ENCODE data around the gene ARIH2.

ARIH2 gene

GRCh38 chr3:48881006-48881405 lies 37.6 kb upstream of the ARIH2 start:
- Histone ChIP-seq H2AK5ac (ENCODE audit: low read length, severe bottlenecking) (no peak overlapping the region), H3K27me3 (ENCODE audit: control insufficient read depth in 1 of 2, insufficient read depth in 1 of 2, low read length in 2 of 2) (no peaks in the 10 kb centered on the region), H2BK120ac (ENCODE audit: low read depth, low read length) (no peak overlapping the region)

GRCh38 chr3:48881652-48882114 lies 37.0 kb upstream of the ARIH2 start:
- 94% methylated on average over 5 of the region's 5 CpGs for WGBS
- Histone ChIP-seq H2BK5ac (ENCODE audit: low read depth, low read length, poor library complexity, severe bottlenecking) (no peak overlapping the region), H2AK5ac (ENCODE audit: low read length, severe bottlenecking) (no peak overlapping the region), H4K91ac (ENCODE audit: low read length) (no peak overlapping the region), H3K4me3 (ENCODE audit: insufficient read depth in 1 of 2, low read depth in 1 of 2, low read length in 2 of 2) (no peak overlapping the region), H3K9ac (ENCODE audit: low read length) (no peak overlapping the region), H2AFZ (ENCODE audit: low read depth, low read length) (no peak overlapping the region), H2BK120ac (ENCODE audit: low read depth, low read length) (no peak overlapping the region), H3K4me1 (ENCODE audit: control insufficient read depth, insufficient read depth, low read depth, low read length) (peaks cover 2% of the 10 kb centered on the region), H3K36me3 (ENCODE audit: control insufficient read depth in 1 of 2, insufficient read depth in 2 of 2, low read depth in 1 of 2, low read length in 2 of 2) (peaks cover 4 to 25% of the 10 kb centered on the region in 2 experiments), H3K9me3 (ENCODE audit: control insufficient read depth, low read length) (no peaks in the 10 kb centered on the region), H2BK15ac (ENCODE audit: low read depth, poor library complexity, severe bottlenecking) (no peak overlapping the region), H3K18ac (ENCODE audit: low read depth in 1 of 2, low read length in 2 of 2) (no peak overlapping the region), H3K4me2 (ENCODE audit: low read length, poor library complexity, severe bottlenecking) (no peak overlapping the region), H3K23ac (ENCODE audit: low read length in 2 of 2) (no peak overlapping the region), H3K27ac (ENCODE audit: low read length, poor library complexity, severe bottlenecking) (no peak overlapping the region), H3K27me3 (ENCODE audit: control insufficient read depth in 1 of 2, insufficient read depth in 1 of 2, low read length in 2 of 2) (no peaks in the 10 kb centered on the region), H3K79me1 (replicated peaks; ENCODE audit: low read length, poor library complexity, severe bottlenecking) (peaks cover 9% of the 10 kb centered on the region), H3K14ac (ENCODE audit: low read length in 2 of 2) (no peak overlapping the region), H3K4ac (ENCODE audit: low read depth in 1 of 2, low read length in 2 of 2) (no peak overlapping the region), H2BK12ac (ENCODE audit: low read length in 2 of 2) (no peak overlapping the region), H4K8ac (ENCODE audit: low read length) (no peak overlapping the region)
- no peak for DNase-seq

More at GRCh38 chr3:48881006-48881405, 37.6 kb upstream of the ARIH2 start:
- Histone ChIP-seq H3K18ac (ENCODE audit: low read depth in 1 of 2, low read length in 2 of 2) (no peak overlapping the region), H3K4me1 (ENCODE audit: control insufficient read depth, insufficient read depth, low read depth, low read length) (peaks cover 2% of the 10 kb centered on the region), H2AFZ (ENCODE audit: low read depth, low read length) (no peak overlapping the region), H3K9me3 (ENCODE audit: control insufficient read depth, low read length) (no peaks in the 10 kb centered on the region), H2BK5ac (ENCODE audit: low read depth, low read length, poor library complexity, severe bottlenecking) (no peak overlapping the region), H3K23ac (ENCODE audit: low read length in 2 of 2) (no peak overlapping the region), H3K4ac (ENCODE audit: low read depth in 1 of 2, low read length in 2 of 2) (no peak overlapping the region), H2BK15ac (ENCODE audit: low read depth, poor library complexity, severe bottlenecking) (no peak overlapping the region), H3K36me3 (ENCODE audit: control insufficient read depth in 1 of 2, insufficient read depth in 2 of 2, low read depth in 1 of 2, low read length in 2 of 2) (peaks cover 4 to 25% of the 10 kb centered on the region in 2 experiments), H2BK12ac (ENCODE audit: low read length in 2 of 2) (no peak overlapping the region), H4K8ac (ENCODE audit: low read length) (no peak overlapping the region), H3K14ac (ENCODE audit: low read length in 2 of 2) (no peak overlapping the region), H3K4me2 (ENCODE audit: low read length, poor library complexity, severe bottlenecking) (no peak overlapping the region), H3K27ac (ENCODE audit: low read length, poor library complexity, severe bottlenecking) (no peak overlapping the region), H4K91ac (ENCODE audit: low read length) (no peak overlapping the region), H3K79me1 (replicated peaks; ENCODE audit: low read length, poor library complexity, severe bottlenecking) (peaks cover 9% of the 10 kb centered on the region), H3K4me3 (ENCODE audit: insufficient read depth in 1 of 2, low read depth in 1 of 2, low read length in 2 of 2) (no peak overlapping the region), H3K9ac (ENCODE audit: low read length) (no peak overlapping the region)
- 97% methylated on average over 3 of the region's 3 CpGs for WGBS
- no peak for DNase-seq

- Histone ChIP-seq H3K23ac (ENCODE audit: low read length in 2 of 2) (no peak overlapping the region), H2BK15ac (ENCODE audit: low read depth, poor library complexity, severe bottlenecking) (no peak overlapping the region), H3K18ac (ENCODE audit: low read depth in 1 of 2, low read length in 2 of 2) (no peak overlapping the region), H2BK12ac (ENCODE audit: low read length in 2 of 2) (no peak overlapping the region), H3K79me1 (replicated peaks; ENCODE audit: low read length, poor library complexity, severe bottlenecking) (peaks cover 15% of the 10 kb centered on the region), H3K4me2 (ENCODE audit: low read length, poor library complexity, severe bottlenecking) (no peak overlapping the region), H2AK5ac (ENCODE audit: low read length, severe bottlenecking) (no peak overlapping the region), H3K27ac (ENCODE audit: low read length, poor library complexity, severe bottlenecking) (no peak overlapping the region), H3K4ac (ENCODE audit: low read depth in 1 of 2, low read length in 2 of 2) (no peak overlapping the region), H4K8ac (ENCODE audit: low read length) (no peak overlapping the region), H4K91ac (ENCODE audit: low read length) (no peak overlapping the region), H3K27me3 (ENCODE audit: control insufficient read depth in 1 of 2, insufficient read depth in 1 of 2, low read length in 2 of 2) (no peaks in the 10 kb centered on the region), H2BK120ac (ENCODE audit: low read depth, low read length) (no peak overlapping the region), H3K9ac (ENCODE audit: low read length) (no peak overlapping the region), H3K14ac (ENCODE audit: low read length in 2 of 2) (no peak overlapping the region), H3K4me3 (ENCODE audit: insufficient read depth in 1 of 2, low read depth in 1 of 2, low read length in 2 of 2) (no peak overlapping the region), H2AFZ (ENCODE audit: low read depth, low read length) (no peak overlapping the region), H2BK5ac (ENCODE audit: low read depth, low read length, poor library complexity, severe bottlenecking) (no peak overlapping the region), H3K9me3 (ENCODE audit: control insufficient read depth, low read length) (no peaks in the 10 kb centered on the region), H3K4me1 (ENCODE audit: control insufficient read depth, insufficient read depth, low read depth, low read length) (peaks cover 2% of the 10 kb centered on the region), H3K36me3 (ENCODE audit: control insufficient read depth in 1 of 2, insufficient read depth in 2 of 2, low read depth in 1 of 2, low read length in 2 of 2) (peaks cover 9 to 19% of the 10 kb centered on the region in 2 experiments)
- DNase-seq: no peak
Observed at GRCh38 chr3:48885753-48886152, 32.9 kb upstream of the ARIH2 start.

- H2BK120ac ChIP-seq (ENCODE audit: low read depth, low read length): no peak overlapping the region
- H2BK12ac ChIP-seq (ENCODE audit: low read length in 2 of 2): no peak overlapping the region
- no peak overlapping the region for H3K4me3 ChIP-seq (ENCODE audit: insufficient read depth in 1 of 2, low read depth in 1 of 2, low read length in 2 of 2)
- H3K27me3 ChIP-seq (ENCODE audit: control insufficient read depth in 1 of 2, insufficient read depth in 1 of 2, low read length in 2 of 2): no peaks in the 10 kb centered on the region
- no peak overlapping the region for H3K27ac ChIP-seq (ENCODE audit: low read length, poor library complexity, severe bottlenecking)
- no peak overlapping the region for H4K8ac ChIP-seq (ENCODE audit: low read length)
- no peak overlapping the region for H2BK15ac ChIP-seq (ENCODE audit: low read depth, poor library complexity, severe bottlenecking)
- no peak overlapping the region for H2BK5ac ChIP-seq (ENCODE audit: low read depth, low read length, poor library complexity, severe bottlenecking)
- H3K18ac ChIP-seq (ENCODE audit: low read depth in 1 of 2, low read length in 2 of 2): no peak overlapping the region
- H2AFZ ChIP-seq (ENCODE audit: low read depth, low read length): no peak overlapping the region
- no peaks in the 10 kb centered on the region for H3K9me3 ChIP-seq (ENCODE audit: control insufficient read depth, low read length)
- no peak overlapping the region for H3K4ac ChIP-seq (ENCODE audit: low read depth in 1 of 2, low read length in 2 of 2)
- peaks cover 16% of the 10 kb centered on the region for H3K79me1 ChIP-seq (replicated peaks; ENCODE audit: low read length, poor library complexity, severe bottlenecking)
- WGBS: 96% methylated on average over 8 of the region's 8 CpGs
- no peaks in the 10 kb centered on the region for H3K4me1 ChIP-seq (ENCODE audit: control insufficient read depth, insufficient read depth, low read depth, low read length)
- no peak overlapping the region for H3K14ac ChIP-seq (ENCODE audit: low read length in 2 of 2)
- no peak overlapping the region for H3K9ac ChIP-seq (ENCODE audit: low read length)
- H2AK5ac ChIP-seq (ENCODE audit: low read length, severe bottlenecking): no peak overlapping the region
- no peak overlapping the region for H3K23ac ChIP-seq (ENCODE audit: low read length in 2 of 2)
- no peak for DNase-seq
- no peak overlapping the region for H3K4me2 ChIP-seq (ENCODE audit: low read length, poor library complexity, severe bottlenecking)
- H4K91ac ChIP-seq (ENCODE audit: low read length): no peak overlapping the region
- peaks cover 8 to 15% of the 10 kb centered on the region in 2 experiments for H3K36me3 ChIP-seq (ENCODE audit: control insufficient read depth in 1 of 2, insufficient read depth in 2 of 2, low read depth in 1 of 2, low read length in 2 of 2)
Observed at GRCh38 chr3:48891606-48892005, 27.0 kb upstream of the ARIH2 start.

Data from mesenchymal stem cell (in vitro differentiated cells and primary cell).